HFFc6 (cell line): Measurements from ENCODE around the gene PEX16. TPM values are rescaled to one million over a fixed set of nuclear protein-coding genes. Genes with fewer than 3 reads are reported as not detected.

Source experiments
- DNase-seq: peaks from one replicate; pipeline ENCODE4 v3.0.0-alpha.2; 2018
- H3K27ac Mint-ChIP-seq: 2 replicates; pipeline ENCODE4 v1.8.0; 2020; ENCODE audit warnings: mild to moderate bottlenecking, mixed read lengths
- H3K27me3 Mint-ChIP-seq: 2 replicates; pipeline ENCODE4 v1.8.0; 2021; ENCODE audit warnings: mild to moderate bottlenecking, moderate library complexity, mixed read lengths; ENCODE audit not compliant: insufficient read depth
- H3K36me3 Mint-ChIP-seq: 2 replicates; pipeline ENCODE4 v1.8.0; 2021; ENCODE audit warnings: low read depth, mixed read lengths
- H3K4me1 Mint-ChIP-seq: 2 replicates; pipeline ENCODE4 v1.8.0; 2020; ENCODE audit warnings: low read depth, mixed read lengths
- H3K4me3 Mint-ChIP-seq: 2 replicates; pipeline ENCODE4 v1.8.0; 2020; ENCODE audit warnings: mild to moderate bottlenecking, moderate library complexity, mixed read lengths
- H3K9me3 Mint-ChIP-seq: 2 replicates; pipeline ENCODE4 v1.8.0; 2020; ENCODE audit warnings: mild to moderate bottlenecking, mixed read lengths
- total RNA-seq, 6 experiments: library from RNA; stranded (reverse); fragmentation: NEBNext Ultra II Directional; extraction: Animal tissue kit (Norgen Biotek cat#: 25700); gene quantifications; 2 replicates in 1 of 6; 3 replicates in 5 of 6; pipeline ENCODE4 v1.2.3, GENCODE V29; 2021
- TF ChIP-seq, protein P1 (sequence below): fragments of 200-600 bp; sonication (generic); IDR thresholded peaks from 2 replicates; pipeline ENCODE4 v1.5.0; 2021; ENCODE audit warnings: antibody characterized with exemption, mild to moderate bottlenecking

Gene PEX16
- total RNA-seq, 6 experiments from 2014 or later = 23.4 to 27.2 (median 25.9) TPM

DNA sequence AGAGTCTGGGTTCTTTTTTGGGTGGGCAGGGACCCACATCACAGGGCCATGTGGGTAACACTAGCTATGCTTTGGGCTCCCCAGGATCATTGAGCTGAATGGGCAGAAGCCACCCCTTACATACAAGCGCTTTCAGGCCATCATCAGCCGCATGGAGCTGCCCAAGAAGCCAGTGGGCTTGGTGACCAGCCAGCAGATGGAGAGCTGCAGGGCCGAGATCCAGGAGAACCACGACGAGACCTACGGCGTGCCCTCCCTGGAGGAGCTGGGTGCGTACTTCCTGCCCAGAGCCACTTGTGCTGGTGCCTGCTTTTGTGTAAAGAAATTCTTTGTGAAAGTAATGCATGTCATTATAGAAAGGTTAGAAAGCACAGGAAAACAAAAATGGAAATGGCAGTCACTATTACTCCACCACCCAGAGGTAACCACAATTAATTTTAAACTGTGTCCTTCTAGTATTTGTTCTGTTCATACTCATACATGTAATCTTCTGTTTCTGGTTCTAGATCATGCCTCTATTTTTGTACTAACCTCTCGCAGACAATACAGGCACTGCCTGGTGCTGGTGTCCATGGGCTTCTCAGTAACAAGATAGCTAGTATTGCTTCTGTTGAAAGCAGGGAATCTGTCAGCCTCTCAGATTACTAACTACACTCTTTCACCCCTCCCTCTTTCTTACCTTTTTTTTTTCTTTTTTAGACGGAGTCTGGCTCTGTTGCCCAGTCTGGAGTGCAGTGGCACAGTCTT, 56.7 kb downstream of the PEX16 start:
- no peaks in the 10 kb centered on the region for H3K9me3 Mint-ChIP-seq
- H3K27me3 Mint-ChIP-seq = no peaks in the 10 kb centered on the region; the same call in none of the 2 replicates
- peaks cover 16% of the 10 kb centered on the region for H3K36me3 Mint-ChIP-seq
- peaks cover 44% of the 10 kb centered on the region for H3K4me1 Mint-ChIP-seq
- no peak for DNase-seq
- TF ChIP-seq, protein P1, sequence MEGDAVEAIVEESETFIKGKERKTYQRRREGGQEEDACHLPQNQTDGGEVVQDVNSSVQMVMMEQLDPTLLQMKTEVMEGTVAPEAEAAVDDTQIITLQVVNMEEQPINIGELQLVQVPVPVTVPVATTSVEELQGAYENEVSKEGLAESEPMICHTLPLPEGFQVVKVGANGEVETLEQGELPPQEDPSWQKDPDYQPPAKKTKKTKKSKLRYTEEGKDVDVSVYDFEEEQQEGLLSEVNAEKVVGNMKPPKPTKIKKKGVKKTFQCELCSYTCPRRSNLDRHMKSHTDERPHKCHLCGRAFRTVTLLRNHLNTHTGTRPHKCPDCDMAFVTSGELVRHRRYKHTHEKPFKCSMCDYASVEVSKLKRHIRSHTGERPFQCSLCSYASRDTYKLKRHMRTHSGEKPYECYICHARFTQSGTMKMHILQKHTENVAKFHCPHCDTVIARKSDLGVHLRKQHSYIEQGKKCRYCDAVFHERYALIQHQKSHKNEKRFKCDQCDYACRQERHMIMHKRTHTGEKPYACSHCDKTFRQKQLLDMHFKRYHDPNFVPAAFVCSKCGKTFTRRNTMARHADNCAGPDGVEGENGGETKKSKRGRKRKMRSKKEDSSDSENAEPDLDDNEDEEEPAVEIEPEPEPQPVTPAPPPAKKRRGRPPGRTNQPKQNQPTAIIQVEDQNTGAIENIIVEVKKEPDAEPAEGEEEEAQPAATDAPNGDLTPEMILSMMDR = no peak
- H3K27ac Mint-ChIP-seq = peak overlapping the region; percentile 94
- no peak overlapping the region for H3K4me3 Mint-ChIP-seq

DNA sequence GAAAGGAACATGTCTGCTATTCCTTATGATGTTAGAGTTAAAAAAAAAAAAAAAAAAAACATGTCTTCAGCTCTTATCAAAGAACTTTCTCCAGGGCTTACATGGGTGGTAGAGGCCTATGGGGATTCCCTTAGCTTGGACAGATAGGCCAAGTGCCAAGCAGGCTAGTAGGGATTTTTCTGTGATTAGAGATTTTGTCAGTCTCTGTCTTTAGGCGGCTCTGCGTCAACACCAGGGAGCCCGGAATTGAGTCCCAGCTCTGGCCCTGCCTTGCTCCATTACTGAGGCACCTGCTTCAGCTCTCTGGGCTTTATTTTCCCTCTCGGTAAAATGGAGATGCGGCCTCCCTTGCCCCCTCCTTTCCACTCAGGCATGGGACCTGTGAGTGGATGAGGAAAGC, 57.3 kb downstream of the PEX16 start:
- TF ChIP-seq, protein P1 = no peak
- no peak for DNase-seq
- Mint-ChIP-seq H3K36me3 (peaks cover 10% of the 10 kb centered on the region), H3K27ac (peak overlapping the region; percentile 94), H3K4me1 (peaks cover 50% of the 10 kb centered on the region), H3K9me3 (no peaks in the 10 kb centered on the region), H3K27me3 (no peaks in the 10 kb centered on the region; the same call in none of the 2 replicates), H3K4me3 (peak overlapping the region; percentile 36; the same call in 1 of the 2 replicates)

Other genes with a start within 250 kb of the PEX16 start
- gene SLC35C1, start 112.7 kb downstream of the PEX16 start, total RNA-seq = 10 to 100 TPM; 24.2 to 29.6 (median 27.4) TPM
- gene CRY2, start 70.4 kb downstream of the PEX16 start, total RNA-seq = 10 to 100 TPM; 12.5 to 16.4 (median 14.1) TPM
- gene MAPK8IP1, start 32.2 kb downstream of the PEX16 start, total RNA-seq = 10 to 100 TPM in 1 of 6 experiments, 1 to 10 TPM in 5; 7.4 to 10.0 (median 8.7) TPM
- under 1 TPM; 0.38 to 0.74 (median 0.68) TPM for gene FREY1, start 10.6 kb downstream of the PEX16 start, total RNA-seq
- not detected for gene LARGE2, start 4.8 kb upstream of the PEX16 start, total RNA-seq
- 10 to 100 TPM; 25.5 to 32.4 (median 26.2) TPM for gene PHF21A, start 203.6 kb upstream of the PEX16 start, total RNA-seq